Measurements from ENCODE around the gene MAPK6. TPM values are rescaled to one million over a fixed set of nuclear protein-coding genes. Genes with fewer than 3 reads are reported as not detected.

The MAPK6 gene
- total and polyA plus RNA-seq, 9 of the 15 experiments (the other 6 are each of a cell fraction or from before 2014, with no cell fraction given): 28.5 to 97.1 (median 74.0) TPM

- Histone ChIP-seq H3K79me2 (ENCODE audit: control insufficient read depth, insufficient read depth, low read length) (peaks cover 59% of the 10 kb centered on the region), H3K36me3 (ENCODE audit: control insufficient read depth, insufficient read depth, low read length) (peaks cover 11% of the 10 kb centered on the region; the same call in 2 of the 3 replicates)
- no TSS peak for BruUV-seq (replicated peaks)
- no peak for TF ChIP-seq ZNF280B (CRISPR knock-in tag; IDR thresholded peaks at IDR 0.05)
- no peak for TF ChIP-seq HSF4 (CRISPR knock-in tag; IDR thresholded peaks at IDR 0.05; ENCODE audit: borderline replicate concordance)
- 0 out of 2 replicates have a peak, but pooled peaks have one; percentile 8 for TF ChIP-seq ELF2 (CRISPR knock-in tag; IDR thresholded peaks at IDR 0.05)
- no peak for TF ChIP-seq YY1 (IDR thresholded peaks at IDR 0.05; ENCODE audit: borderline replicate concordance in 1 of 3, control insufficient read depth in 1 of 3, extremely low read depth in 1 of 3, insufficient read depth in 3 of 3, insufficient read length in 1 of 3, insufficient replicate concordance in 2 of 3, low read depth in 1 of 3, low read length in 2 of 3)
- TF ChIP-seq THAP7 (CRISPR knock-in tag; IDR thresholded peaks at IDR 0.05): no peak
- no peak for TF ChIP-seq ZKSCAN1 (IDR thresholded peaks at IDR 0.05; ENCODE audit: low read depth, low read length)
- no peak for TF ChIP-seq ZNF311 (CRISPR knock-in tag; IDR thresholded peaks at IDR 0.05)
- no peak for TF ChIP-seq ZFX (CRISPR knock-in tag; IDR thresholded peaks at IDR 0.05)
- TF ChIP-seq USF1 (CRISPR knock-in tag; IDR thresholded peaks at IDR 0.05): no peak
- TF ChIP-seq CTBP1 (IDR thresholded peaks at IDR 0.05; ENCODE audit: borderline replicate concordance): no peak
- no peak for TF ChIP-seq ZNF324 (CRISPR knock-in tag; IDR thresholded peaks at IDR 0.05)
- no peak for TF ChIP-seq KHSRP (IDR thresholded peaks at IDR 0.05)
- no peak for TF ChIP-seq YBX1 (IDR thresholded peaks at IDR 0.05)
- peak; percentile 79 for TF ChIP-seq CEBPB (tag; IDR thresholded peaks at IDR 0.05)
- no peak for TF ChIP-seq FOXA3 (CRISPR knock-in tag; conservative IDR thresholded peaks at IDR 0.05 in 1 of 2, IDR thresholded peaks at IDR 0.05 in 1 of 2)
- no peak for TF ChIP-seq MED1 (CRISPR knock-in tag; IDR thresholded peaks at IDR 0.05; ENCODE audit: borderline replicate concordance)
- no peak for TF ChIP-seq MCM3 (IDR thresholded peaks at IDR 0.05)
- TF ChIP-seq ETV1 (tag; conservative IDR thresholded peaks at IDR 0.05; ENCODE audit: low read depth): no peak
- TF ChIP-seq WHSC1 (IDR thresholded peaks at IDR 0.05; ENCODE audit: low read length): no peak
- TF ChIP-seq HEY1 (CRISPR knock-in tag; IDR thresholded peaks at IDR 0.05; ENCODE audit: borderline replicate concordance): no peak
Observed at GRCh38 chr15:51970132-51970817, 48.7 kb upstream of the MAPK6 start.

More at GRCh38 chr15:51970132-51970817, 48.7 kb upstream of the MAPK6 start:
- intact Hi-C loops (cut with micrococcal nuclease) (no loop called here), in situ Hi-C loops (cut with MboI) (no loop called here)
- ATAC-seq (no peak), DNase-seq (ENCODE audit: extremely low read depth in 1 of 4, low spot score in 3 of 4) (no peak), FAIRE-seq (no peak)
- H3K4me3 ChIP-seq: peak overlapping the region; percentile 77
- peak overlapping the region; percentile 76 to 86; a peak in 3 of 4 replicates for H3K9ac ChIP-seq (ENCODE audit: insufficient read depth in 1 of 2, low read depth in 2 of 2, low read length in 2 of 2)
- H3K4me1 ChIP-seq (replicated peaks in 1 of 2; ENCODE audit: control insufficient read depth in 2 of 2, insufficient read depth in 2 of 2, low read length in 2 of 2): peaks cover 3 to 17% of the 10 kb centered on the region in 2 experiments; a peak in 4 of 5 replicates
- POLR2A ChIA-PET: interaction anchor here (0.7 to 3.8 kb wide), 6 partner anchors 11 to 653 kb away, joined by 3 to 32 read pairs (median 6); no protein-coding TSS in a partner anchor
- WGBS (ENCODE audit: insufficient coverage, low coverage, missing lambda C conversion rate): 28% methylated on average over 4 of the region's 4 CpGs
- no peaks in the 10 kb centered on the region for H3K9me3 ChIP-seq (replicated peaks; ENCODE audit: control insufficient read depth, insufficient read depth, low read depth, low read length)
- no peak overlapping the region for H2AFZ ChIP-seq (ENCODE audit: low read depth, low read length)
- H3K4me2 ChIP-seq (ENCODE audit: insufficient read depth, low read length): peak overlapping the region; percentile 97
- no peaks in the 10 kb centered on the region for H3K27me3 ChIP-seq (ENCODE audit: control insufficient read depth in 2 of 2, insufficient read depth in 2 of 2, low read length in 2 of 2)
- CTCF ChIA-PET (ENCODE audit: low intra/inter-chr PET ratio): no interaction called here
- no peaks in the 10 kb centered on the region for H4K20me1 ChIP-seq (replicated peaks; ENCODE audit: control insufficient read depth, insufficient read depth, low read length)
- no peak overlapping the region for H3K27ac ChIP-seq (ENCODE audit: extremely low read depth, low read depth, low read length)
- no peaks in the 10 kb centered on the region for H3K9me1 ChIP-seq (ENCODE audit: control insufficient read depth, insufficient read depth, low read length)

Measured in K562 (cell line).